GM19463 (cell line): ENCODE measurements around the gene SLC25A30.
"Not testable (repeated sequence)": the region's sequence is repeated elsewhere in the genome, so short reads cannot be mapped to it uniquely, and the experiment has no call there.

Experiments
- ATAC-seq: cut with Tn5 transposase; IDR thresholded peaks from one replicate; pipeline ENCODE4 v1.9.1; 2021; ENCODE audit warnings: mild to moderate bottlenecking, moderate library complexity; ENCODE audit not compliant: unreplicated experiment

Gene SLC25A30

DNA sequence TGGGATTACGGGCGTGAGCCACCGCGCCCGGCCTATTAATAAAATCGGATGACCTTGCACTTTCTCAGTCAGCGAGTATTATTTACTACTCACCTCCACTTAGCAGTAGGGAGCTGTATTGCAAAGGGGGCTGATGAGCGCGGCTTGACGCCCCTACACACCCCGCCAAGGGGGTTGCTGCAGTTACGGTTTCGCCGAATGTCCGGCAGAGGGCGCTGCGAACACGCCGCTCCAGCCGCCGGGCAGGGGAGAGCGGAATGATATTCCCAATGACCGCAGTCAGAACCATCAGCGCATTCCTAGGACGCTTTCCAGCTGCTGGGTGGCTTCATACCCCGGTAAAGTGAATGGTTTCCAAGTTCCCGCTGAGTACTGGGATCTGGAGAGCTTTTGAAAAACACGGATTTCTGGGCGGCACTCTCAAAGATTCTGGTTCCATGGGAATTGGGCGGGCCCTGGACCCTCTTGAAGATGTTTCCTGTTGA, 47.2 kb downstream of the SLC25A30 start:
- ATAC-seq = no peak

DNA sequence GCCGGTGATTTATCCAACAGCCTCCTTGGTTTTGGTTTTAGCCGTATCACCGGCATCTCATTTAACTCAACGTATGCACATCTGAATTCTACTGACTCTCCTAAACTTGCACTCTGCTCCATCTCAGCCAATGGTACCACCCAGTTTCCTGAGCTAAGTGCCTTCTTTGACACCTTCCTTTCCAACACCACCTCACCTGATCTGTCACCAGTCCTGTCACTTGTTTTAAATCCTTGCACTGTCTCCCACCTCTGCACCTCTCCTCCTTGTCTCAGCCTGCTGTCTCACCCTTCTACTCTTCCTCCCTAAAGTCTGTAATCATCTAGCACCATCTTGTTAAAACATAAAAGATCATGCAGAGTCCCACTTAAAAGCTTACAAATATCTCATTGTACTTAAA, 49.1 kb downstream of the SLC25A30 start:
- ATAC-seq = no peak

DNA sequence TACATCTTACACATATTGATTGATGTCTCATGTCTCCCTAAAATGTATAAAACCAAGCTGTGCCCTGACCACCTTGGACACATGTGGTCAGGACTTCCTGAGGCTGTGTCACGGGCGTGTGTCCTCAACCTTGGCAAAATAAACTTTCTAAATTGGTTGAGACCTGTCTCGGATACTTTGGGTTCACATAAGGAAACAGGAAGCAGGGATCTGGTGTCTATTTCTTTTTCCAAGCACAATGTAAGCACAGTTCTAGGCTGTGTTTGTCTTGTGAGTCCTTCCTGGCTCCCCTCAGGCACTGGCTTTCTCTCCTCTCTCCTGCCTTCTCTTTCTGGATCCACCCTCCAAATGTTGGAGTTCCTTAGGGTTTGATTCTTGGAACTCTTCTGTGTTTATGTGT, 49.6 kb downstream of the SLC25A30 start:
- ATAC-seq = no peak

DNA sequence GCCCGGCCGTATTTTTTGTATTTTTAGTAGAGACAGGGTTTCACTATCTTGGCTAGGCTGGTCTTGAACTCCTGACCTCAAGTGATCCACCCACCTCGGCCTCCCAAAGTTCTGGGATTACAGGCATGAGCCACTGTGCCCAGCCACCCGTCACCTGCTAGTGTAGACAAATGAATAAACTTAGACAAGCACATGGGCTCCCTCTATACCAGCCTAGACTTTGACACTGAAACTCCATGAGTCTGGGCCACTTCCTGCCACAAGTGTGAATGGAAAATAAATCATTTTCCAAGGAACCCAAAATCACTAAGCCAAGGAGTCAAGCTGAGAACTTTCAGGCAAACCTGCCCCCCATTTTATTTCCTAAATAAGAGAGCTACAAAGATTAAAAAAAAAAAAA, 50.2 kb downstream of the SLC25A30 start:
- no peak for ATAC-seq

DNA sequence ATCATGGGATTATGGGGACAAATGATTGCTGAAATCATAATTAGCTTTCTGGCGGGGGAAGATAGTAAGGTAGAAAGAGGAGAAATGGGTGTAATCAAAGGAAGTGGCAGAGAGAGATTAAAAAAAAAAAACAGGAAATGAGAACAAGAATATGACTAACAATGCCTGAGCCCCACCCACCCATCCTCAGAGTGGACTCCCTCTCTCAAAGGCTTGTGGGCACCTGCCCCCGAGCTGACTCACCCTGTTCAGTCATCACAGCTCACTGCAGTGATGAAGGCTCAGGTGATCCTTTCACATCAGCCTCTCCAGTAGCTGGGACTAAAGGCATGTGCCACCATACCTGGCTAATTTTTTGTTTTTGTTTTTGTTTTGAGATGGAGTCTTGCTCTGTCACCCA, 50.8 kb downstream of the SLC25A30 start:
- peak; percentile 99 for ATAC-seq

DNA sequence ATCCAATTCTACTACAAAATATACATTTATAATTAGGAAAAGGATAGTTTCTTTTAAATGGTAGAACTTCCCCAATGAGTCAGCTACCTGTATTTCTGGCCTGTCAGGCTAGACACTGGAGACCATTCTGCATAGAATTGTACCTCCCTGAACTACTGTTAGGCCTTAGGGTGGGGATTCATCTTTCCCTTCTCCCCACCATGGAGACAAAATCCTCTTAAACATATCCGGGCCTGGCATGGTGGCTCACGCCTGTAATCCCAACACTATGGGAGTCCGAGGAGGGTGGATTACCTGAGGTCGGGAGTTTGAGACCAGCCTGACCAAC, 52.7 kb downstream of the SLC25A30 start:
- ATAC-seq = no peak

DNA sequence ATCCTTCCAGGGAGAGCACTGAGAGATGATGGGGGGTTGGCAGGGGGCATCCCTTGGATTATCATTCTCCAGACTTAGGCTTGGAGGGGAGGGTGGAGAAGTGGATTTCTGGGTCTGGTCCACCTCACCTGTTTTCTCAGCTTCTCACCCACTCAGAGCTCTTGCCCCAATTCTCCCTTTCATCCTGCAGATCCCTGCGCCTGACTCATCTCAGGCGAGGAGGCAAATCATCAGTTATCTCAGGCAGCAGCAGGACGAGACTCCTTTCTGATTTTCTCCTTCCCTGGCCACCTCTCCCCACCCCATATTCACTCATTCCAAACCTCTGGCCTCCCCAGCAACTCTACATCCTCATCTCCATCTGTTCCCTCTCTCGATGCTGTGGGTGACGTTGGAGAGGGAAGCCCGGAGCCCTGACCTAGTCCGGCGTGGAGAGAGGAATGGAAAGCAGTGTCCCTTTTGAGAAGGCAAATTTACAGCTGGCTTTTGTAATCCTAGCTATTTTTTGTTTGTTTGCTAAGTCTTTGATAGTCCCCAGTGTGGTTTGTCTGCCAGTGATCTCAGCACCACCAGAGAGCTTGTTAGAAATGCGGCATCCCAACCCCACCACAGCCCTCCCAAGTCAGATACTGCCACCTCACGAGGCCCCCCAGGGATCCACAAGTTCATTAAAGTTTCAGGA, 53.2 kb downstream of the SLC25A30 start:
- no peak for ATAC-seq

DNA sequence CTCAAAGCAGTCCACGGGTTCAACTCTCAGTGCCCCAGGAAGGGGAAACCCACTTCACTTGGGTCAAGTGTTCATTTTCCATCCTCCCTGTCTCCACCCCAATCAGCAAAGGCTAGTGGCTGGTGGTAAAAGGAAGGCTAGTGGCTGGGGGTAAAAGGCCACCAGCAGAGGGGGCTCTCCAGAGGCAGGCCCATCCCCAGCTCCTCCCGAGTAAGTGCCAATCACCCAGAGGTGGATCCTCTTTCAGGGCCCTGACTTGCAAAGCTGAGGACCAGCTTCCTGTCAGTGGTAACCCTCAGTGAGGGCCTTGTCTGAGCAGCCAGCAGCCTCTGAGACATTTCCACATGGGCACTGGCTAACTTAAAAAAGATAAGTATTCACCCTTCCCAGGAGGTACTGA, 55.2 kb downstream of the SLC25A30 start:
- no peak for ATAC-seq

DNA sequence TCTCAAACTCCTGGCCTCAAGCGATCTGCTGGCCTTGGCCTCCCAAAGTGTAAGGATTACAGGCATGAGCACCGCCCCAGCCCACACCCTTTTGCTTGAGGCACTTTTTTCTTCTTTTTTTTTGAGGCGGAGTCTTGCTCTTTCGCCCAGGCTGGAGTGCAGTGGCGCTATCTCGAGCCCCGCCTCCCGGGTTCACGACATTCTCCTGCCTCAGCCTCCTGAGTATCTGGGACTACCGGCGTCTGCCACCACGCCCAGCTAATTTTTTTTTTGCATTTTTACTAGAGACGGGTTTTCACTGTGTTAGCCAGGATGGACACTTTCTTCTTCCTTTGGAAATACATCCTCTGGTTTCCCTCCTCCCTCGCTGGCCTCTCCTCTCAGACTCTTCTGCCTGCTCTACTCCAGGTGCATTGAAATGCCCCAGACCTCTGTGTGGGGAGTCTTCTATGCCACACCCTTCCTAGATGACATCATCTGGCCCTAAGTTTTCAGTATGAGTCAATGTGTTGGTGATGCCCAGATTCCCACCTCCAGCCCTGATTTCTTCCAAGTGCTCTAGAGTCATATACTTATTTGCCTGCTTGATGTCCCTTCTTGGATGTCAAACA, 56.5 kb downstream of the SLC25A30 start:
- ATAC-seq = no peak

DNA sequence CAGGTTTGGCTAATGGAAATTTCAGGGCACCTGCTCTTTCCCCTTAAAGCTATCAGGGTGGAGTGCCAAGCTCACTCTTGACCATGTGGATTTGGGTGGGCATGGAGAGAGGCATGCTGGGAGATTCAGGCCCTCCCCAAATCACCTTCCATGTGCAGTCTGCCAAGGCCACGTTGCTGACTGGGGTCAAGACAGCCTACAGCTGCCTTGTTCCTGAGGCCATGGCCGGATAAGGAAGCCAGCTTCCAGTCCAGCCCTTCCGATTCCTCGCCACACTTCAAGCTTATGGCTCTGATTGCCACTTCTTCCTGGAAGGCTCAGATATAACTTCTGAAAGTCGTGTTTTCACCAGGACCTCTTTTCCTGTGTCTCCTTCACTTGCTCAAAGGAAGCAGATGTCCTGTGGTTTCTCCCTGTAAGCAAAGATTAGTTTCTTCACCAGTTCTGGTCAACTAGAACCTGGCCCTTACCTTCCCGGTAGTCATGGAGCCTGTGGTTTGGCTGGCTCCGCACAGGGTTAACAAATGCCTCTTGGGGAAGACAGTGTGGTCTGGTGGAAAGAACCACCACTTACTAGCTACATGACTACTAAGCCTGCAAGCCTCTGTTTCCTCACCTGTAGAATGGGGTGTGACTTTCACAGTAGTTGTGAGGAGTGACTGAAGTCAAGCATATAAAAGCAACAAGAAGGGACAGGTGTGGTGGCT, 61.1 kb downstream of the SLC25A30 start:
- ATAC-seq = no peak

DNA sequence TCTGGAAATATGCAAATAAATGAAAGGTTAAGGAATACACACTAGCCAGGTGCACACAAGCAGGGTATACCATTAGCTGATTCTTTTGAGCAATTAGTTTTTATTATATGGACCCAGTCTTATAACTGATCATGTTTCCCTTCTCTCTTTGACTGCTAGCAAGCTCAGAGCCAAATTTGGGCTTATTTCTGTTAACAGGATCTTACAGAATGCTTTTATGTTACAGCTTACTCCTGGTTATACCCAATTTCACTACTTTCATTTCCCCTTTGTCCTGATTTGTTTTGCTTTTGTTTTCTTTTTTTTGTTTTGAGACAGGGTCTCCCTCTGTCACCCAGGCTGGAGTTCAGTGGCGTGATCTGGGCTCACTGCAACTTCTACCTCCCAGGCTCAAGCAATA, 64.3 kb downstream of the SLC25A30 start:
- ATAC-seq = no peak

DNA sequence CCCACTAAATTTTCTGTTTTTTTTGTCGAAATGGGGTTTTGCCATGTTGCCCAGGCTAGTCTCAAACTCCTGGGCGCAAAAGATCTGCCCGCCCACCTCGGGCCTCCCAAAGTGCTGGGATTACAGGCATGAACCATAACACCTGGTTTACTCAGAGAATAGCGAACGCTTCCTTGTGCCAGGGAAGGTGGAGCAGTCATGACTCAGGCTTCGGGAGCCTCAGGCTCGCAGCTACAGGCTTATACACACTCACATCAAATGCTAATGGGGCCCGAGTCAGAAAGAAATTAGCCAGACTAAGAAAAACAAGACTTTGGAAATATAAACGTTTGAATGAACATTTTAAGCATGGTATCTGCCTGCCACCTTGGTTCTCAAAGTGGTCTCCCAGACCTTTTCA, 66.1 kb downstream of the SLC25A30 start:
- ATAC-seq = no peak

DNA sequence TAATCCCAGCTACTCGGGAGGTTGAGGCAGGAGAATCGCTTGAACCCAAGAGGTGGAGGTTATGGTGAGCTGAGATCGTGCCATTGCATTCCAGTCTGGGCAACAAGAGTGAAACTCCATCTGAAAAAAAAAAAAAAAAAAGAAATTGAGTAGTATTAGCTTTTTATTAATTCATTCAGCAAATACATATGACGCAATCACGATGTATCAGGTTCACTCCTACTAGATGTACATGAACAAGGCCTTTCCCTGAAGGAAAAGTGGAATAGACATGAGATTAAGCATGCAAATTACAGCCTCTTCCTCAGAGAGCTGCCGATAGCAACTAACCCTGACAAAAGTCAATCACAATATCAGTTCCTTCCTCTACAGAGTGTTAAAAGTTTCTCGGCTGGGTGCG, 68.0 kb downstream of the SLC25A30 start:
- ATAC-seq = no peak

DNA sequence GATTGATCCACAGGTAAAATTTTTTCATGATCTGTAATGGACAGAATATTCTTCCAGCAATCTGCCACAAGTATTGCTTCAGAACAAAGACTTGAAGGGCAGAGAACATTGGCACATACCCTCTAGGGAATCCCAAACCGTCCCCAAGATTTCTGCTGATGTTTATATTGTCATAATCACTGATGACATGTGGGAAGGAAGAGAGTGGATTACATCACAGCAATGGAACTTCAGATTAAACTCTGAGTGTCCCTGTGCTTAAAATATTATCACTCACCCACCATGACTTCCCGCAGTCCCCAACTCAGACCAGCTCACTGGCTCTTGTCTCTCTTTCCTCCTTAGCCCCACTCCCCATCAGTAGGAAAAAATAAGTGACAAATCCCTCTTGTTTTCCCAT, 68.7 kb downstream of the SLC25A30 start:
- ATAC-seq = no peak

DNA sequence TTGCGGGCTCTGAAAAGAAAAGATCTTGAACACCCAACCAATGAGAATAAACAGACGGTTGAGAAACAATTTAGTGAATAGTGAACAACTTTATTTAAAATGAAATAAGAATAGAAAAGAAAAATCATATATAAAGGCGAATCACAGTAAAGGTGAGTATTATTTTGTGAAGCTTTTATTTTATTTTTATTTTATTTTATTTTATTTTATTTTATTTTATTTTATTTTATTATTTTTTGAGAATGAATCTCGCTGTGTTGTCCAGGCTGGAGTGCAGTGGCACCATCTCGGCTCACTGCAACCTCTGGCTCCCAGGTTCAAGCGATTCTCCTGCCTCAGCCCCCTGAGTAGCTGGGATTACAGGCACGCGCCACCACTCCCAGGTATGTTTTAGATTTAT, 74.1 kb downstream of the SLC25A30 start:
- not testable (repeated sequence) for ATAC-seq
